HEK293 (cell line): ENCODE measurements around the gene DDX10.

Experiments
- RBAK ChIP-seq: fragments of 450-650 bp; formaldehyde crosslinking; IDR thresholded peaks from 2 replicates; pipeline ENCODE4 v1.5.1; 2016; ENCODE audit warnings: missing biosample characterization, missing genetic modification characterization
- YY1 ChIP-seq: fragments of 450-650 bp; formaldehyde crosslinking; IDR thresholded peaks from 2 replicates; pipeline ENCODE4 v1.5.1; 2018; ENCODE audit warnings: missing biosample characterization, missing genetic modification characterization
- ZNF114 ChIP-seq: fragments of 450-650 bp; formaldehyde crosslinking; IDR thresholded peaks from 2 replicates; pipeline ENCODE4 v1.5.0; 2017; ENCODE audit warnings: missing biosample characterization, missing genetic modification characterization
- ZNF146 ChIP-seq: fragments of 450-650 bp; formaldehyde crosslinking; IDR thresholded peaks from 2 replicates; pipeline ENCODE4 v1.5.1; 2016; ENCODE audit warnings: missing biosample characterization, missing genetic modification characterization
- ZNF248 ChIP-seq: fragments of 450-650 bp; formaldehyde crosslinking; IDR thresholded peaks from 2 replicates; pipeline ENCODE4 v1.5.1; 2017; ENCODE audit warnings: missing biosample characterization, missing genetic modification characterization
- ZNF311 ChIP-seq: fragments of 450-650 bp; formaldehyde crosslinking; IDR thresholded peaks from 2 replicates; pipeline ENCODE4 v1.5.1; 2017; ENCODE audit warnings: missing biosample characterization, missing genetic modification characterization, borderline replicate concordance
- ZNF501 ChIP-seq: fragments of 450-650 bp; formaldehyde crosslinking; IDR thresholded peaks from 2 replicates; pipeline ENCODE4 v1.5.1; 2016; ENCODE audit warnings: missing biosample characterization, missing genetic modification characterization
- ZNF610 ChIP-seq: fragments of 450-650 bp; formaldehyde crosslinking; IDR thresholded peaks from 2 replicates; pipeline ENCODE4 v1.5.1; 2016; ENCODE audit warnings: missing biosample characterization, missing genetic modification characterization, borderline replicate concordance
- ZNF76 ChIP-seq: fragments of 450-650 bp; formaldehyde crosslinking; IDR thresholded peaks from 2 replicates; pipeline ENCODE4; 2016; ENCODE audit warnings: low read depth, missing biosample characterization, missing genetic modification characterization, borderline replicate concordance
- ZNF837 ChIP-seq: fragments of 450-650 bp; formaldehyde crosslinking; IDR thresholded peaks from 2 replicates; pipeline ENCODE4 v1.5.1; 2016; ENCODE audit warnings: missing biosample characterization, missing genetic modification characterization
- TF ChIP-seq, protein P1 (sequence below): fragments of 450-650 bp; formaldehyde crosslinking; IDR thresholded peaks from 2 replicates; pipeline ENCODE4 v1.5.1; 2016; ENCODE audit warnings: missing biosample characterization, missing genetic modification characterization
- TF ChIP-seq, protein P2 (sequence below): sonication (generic); formaldehyde crosslinking; IDR thresholded peaks from 2 replicates; pipeline ENCODE4 v1.8.1; 2022; ENCODE audit warnings: mild to moderate bottlenecking, moderate library complexity, missing genetic modification reagents

DNA sequence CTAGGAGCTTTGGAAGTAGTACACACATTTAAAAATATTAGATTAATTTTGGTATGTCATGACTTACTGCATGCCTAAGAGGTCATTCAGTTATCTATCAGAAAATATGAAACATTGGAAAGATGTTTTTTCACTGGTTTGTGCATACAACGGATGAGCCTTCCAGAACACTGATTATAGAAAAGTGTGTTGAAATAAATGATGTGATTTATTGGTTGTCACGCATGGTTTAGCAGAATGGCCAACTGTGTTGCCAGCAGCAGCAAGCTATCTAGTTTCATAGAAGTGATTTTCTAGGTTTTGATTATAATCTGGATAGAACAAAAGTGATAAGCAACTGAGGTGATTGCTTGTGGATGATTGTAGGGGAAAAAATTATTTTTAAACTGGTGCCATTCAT is 53.6 kb downstream of the DDX10 start:
- TF ChIP-seq, protein P1, sequence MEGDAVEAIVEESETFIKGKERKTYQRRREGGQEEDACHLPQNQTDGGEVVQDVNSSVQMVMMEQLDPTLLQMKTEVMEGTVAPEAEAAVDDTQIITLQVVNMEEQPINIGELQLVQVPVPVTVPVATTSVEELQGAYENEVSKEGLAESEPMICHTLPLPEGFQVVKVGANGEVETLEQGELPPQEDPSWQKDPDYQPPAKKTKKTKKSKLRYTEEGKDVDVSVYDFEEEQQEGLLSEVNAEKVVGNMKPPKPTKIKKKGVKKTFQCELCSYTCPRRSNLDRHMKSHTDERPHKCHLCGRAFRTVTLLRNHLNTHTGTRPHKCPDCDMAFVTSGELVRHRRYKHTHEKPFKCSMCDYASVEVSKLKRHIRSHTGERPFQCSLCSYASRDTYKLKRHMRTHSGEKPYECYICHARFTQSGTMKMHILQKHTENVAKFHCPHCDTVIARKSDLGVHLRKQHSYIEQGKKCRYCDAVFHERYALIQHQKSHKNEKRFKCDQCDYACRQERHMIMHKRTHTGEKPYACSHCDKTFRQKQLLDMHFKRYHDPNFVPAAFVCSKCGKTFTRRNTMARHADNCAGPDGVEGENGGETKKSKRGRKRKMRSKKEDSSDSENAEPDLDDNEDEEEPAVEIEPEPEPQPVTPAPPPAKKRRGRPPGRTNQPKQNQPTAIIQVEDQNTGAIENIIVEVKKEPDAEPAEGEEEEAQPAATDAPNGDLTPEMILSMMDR (tag by site-specific recombination): no peak
- TF ChIP-seq, protein P2, sequence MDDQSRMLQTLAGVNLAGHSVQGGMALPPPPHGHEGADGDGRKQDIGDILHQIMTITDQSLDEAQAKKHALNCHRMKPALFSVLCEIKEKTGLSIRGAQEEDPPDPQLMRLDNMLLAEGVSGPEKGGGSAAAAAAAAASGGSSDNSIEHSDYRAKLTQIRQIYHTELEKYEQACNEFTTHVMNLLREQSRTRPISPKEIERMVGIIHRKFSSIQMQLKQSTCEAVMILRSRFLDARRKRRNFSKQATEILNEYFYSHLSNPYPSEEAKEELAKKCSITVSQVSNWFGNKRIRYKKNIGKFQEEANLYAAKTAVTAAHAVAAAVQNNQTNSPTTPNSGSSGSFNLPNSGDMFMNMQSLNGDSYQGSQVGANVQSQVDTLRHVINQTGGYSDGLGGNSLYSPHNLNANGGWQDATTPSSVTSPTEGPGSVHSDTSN (CRISPR knock-in tag): no peak
- no peak for TF ChIP-seq ZNF248 (tag by site-specific recombination)
- no peak for TF ChIP-seq ZNF146 (tag by site-specific recombination)
- TF ChIP-seq ZNF114 (tag by site-specific recombination): no peak
- TF ChIP-seq ZNF76: no peak
- TF ChIP-seq ZNF610 (tag by site-specific recombination): no peak
- no peak for TF ChIP-seq YY1 (tag by site-specific recombination)
- TF ChIP-seq ZNF837 (tag by site-specific recombination): no peak
- TF ChIP-seq ZNF311 (tag by site-specific recombination): no peak
- TF ChIP-seq RBAK (tag by site-specific recombination): no peak
- no peak for TF ChIP-seq ZNF501
